K562 (cell line): ENCODE data around the gene KDM2B. TPM values are rescaled to one million over a fixed set of nuclear protein-coding genes. Genes with fewer than 3 reads are reported as not detected.

ENCODE experiments used
- ATF4 ChIP-seq: fragments of 450-650 bp; formaldehyde crosslinking; IDR thresholded peaks from 2 replicates; pipeline ENCODE4 v1.4.0; 2022; ENCODE audit warnings: mild to moderate bottlenecking, moderate library complexity
- DEAF1 ChIP-seq: fragments of 450-650 bp; formaldehyde crosslinking; IDR thresholded peaks from 2 replicates; pipeline ENCODE4 v1.4.0; 2020; ENCODE audit warnings: mild to moderate bottlenecking, moderate library complexity
- ETV1 ChIP-seq: fragments of 450-650 bp; conservative IDR thresholded peaks from 2 replicates; pipeline ENCODE4 v1.6.1; 2016; ENCODE audit warnings: missing genetic modification characterization, control low read depth, low read depth, missing compliant biosample characterization
- GATA2 ChIP-seq: sonication (generic); formaldehyde crosslinking; IDR thresholded peaks from 2 replicates; pipeline ENCODE4 v1.4.0; 2020; ENCODE audit warnings: mild to moderate bottlenecking, missing genetic modification reagents
- HNRNPK ChIP-seq: fragments of 200-400 bp; formaldehyde crosslinking; IDR thresholded peaks from one replicate; pipeline ENCODE4 v1.6.1; 2018; ENCODE audit warnings: mild to moderate bottlenecking, low read depth, low read length; ENCODE audit not compliant: poor library complexity, severe bottlenecking
- MGA ChIP-seq: fragments of 450-650 bp; IDR thresholded peaks from 2 replicates; pipeline ENCODE4 v1.6.1; 2016; ENCODE audit warnings: mild to moderate bottlenecking, moderate library complexity
- NCOA4 ChIP-seq: fragments of 450-650 bp; IDR thresholded peaks from 2 replicates; pipeline ENCODE4 v1.6.1; 2018; ENCODE audit warnings: mild to moderate bottlenecking; ENCODE audit not compliant: partially characterized antibody
- NFE2L1 ChIP-seq: fragments of 450-650 bp; IDR thresholded peaks from 2 replicates; pipeline ENCODE4 v1.6.1; 2016; ENCODE audit warnings: missing genetic modification characterization, low read depth, mild to moderate bottlenecking, missing compliant biosample characterization, moderate library complexity, borderline replicate concordance
- SMARCC2 ChIP-seq: fragments of 450-650 bp; IDR thresholded peaks from 2 replicates; pipeline ENCODE4 v1.6.1; 2017; ENCODE audit warnings: antibody characterized with exemption, moderate library complexity, mild to moderate bottlenecking, low read depth
- TEAD2 ChIP-seq: fragments of 450-650 bp; IDR thresholded peaks from 2 replicates; pipeline ENCODE4 v1.6.1; 2016; ENCODE audit warnings: missing genetic modification characterization, control low read depth, missing compliant biosample characterization
- TFAP4 ChIP-seq: sonication (generic); formaldehyde crosslinking; IDR thresholded peaks from 2 replicates; pipeline ENCODE4 v1.8.0; 2022; ENCODE audit warnings: missing genetic modification reagents, mild to moderate bottlenecking, moderate library complexity, borderline replicate concordance
- XRCC5 ChIP-seq: fragments of 200-400 bp; formaldehyde crosslinking; IDR thresholded peaks from 2 replicates; pipeline ENCODE4 v1.6.1; 2017; ENCODE audit warnings: low read depth, mild to moderate bottlenecking, low read length
- polyA plus RNA-seq, 8 experiments: library from polyadenylated mRNA; depleted of rRNA in 4 of 8; stranded (reverse) in 5 of 8; unstranded in 3 of 8; fragments of >200 nt; fragmentation: Nextera tagmentation in 2 of 8; fragmentation: Illumina TruSeq in 1 of 8; extraction: Ambion mirVana in 2 of 8; extraction: Trizol in 1 of 8; gene quantifications; 2 replicates each; pipeline versions ENCODE4 v1.2.1 to v1.2.3, GENCODE V29; 2011 to 2014; ENCODE audit warnings: inconsistent platforms in 1 of 8, missing spikeins in 1 of 8
- total RNA-seq, 7 experiments: library from RNA; depleted of rRNA in 6 of 7; stranded (reverse); fragments of >200 nt in 6 of 7; fragmentation: Illumina TruSeq in 2 of 7; extraction: Trizol in 2 of 7; gene quantifications; 2 replicates each; pipeline versions ENCODE4 v1.2.1 to v1.2.3, GENCODE V29; 2011 to 2021; ENCODE audit warnings: low replicate concordance in 1 of 7

Gene KDM2B
- total and polyA plus RNA-seq, 9 of the 15 experiments (the other 6 are each of a cell fraction or from before 2014, with no cell fraction given) = 7.4 to 50.5 (median 22.5) TPM

- TF ChIP-seq MGA (no peak), HNRNPK (no peak), ETV1 (no peak), TEAD2 (tag) (no peak), XRCC5 (0 out of 2 replicates have a peak, but pooled peaks have one; percentile 20), SMARCC2 (no peak), NCOA4 (no peak), NFE2L1 (tag) (no peak), GATA2 (CRISPR knock-in tag) (no peak), DEAF1 (CRISPR knock-in tag) (no peak), ATF4 (no peak), TFAP4 (CRISPR knock-in tag) (peak; percentile 48; the same call in 1 of the 2 replicates)
These were observed 67.2 kb downstream of the KDM2B start (continued) for GRCh38 chr12:121513464-121514183.
